NOMO-1 treated with dmso at 0.1 percent for 144 hours (cell line): Measurements from ENCODE around the gene CERT1.
A peak's percentile ranks its signal among the peaks of the same experiment; 100 is the strongest.
"Not testable (repeated sequence)": the region's sequence is repeated elsewhere in the genome, so short reads cannot be mapped to it uniquely, and the experiment has no call there.

Experiments used
- DNase-seq: peaks from one replicate; lab custom pipeline; 2025; ENCODE audit not compliant: unreplicated experiment; lab: John Stamatoyannopoulos, UW

Gene CERT1, protein sequence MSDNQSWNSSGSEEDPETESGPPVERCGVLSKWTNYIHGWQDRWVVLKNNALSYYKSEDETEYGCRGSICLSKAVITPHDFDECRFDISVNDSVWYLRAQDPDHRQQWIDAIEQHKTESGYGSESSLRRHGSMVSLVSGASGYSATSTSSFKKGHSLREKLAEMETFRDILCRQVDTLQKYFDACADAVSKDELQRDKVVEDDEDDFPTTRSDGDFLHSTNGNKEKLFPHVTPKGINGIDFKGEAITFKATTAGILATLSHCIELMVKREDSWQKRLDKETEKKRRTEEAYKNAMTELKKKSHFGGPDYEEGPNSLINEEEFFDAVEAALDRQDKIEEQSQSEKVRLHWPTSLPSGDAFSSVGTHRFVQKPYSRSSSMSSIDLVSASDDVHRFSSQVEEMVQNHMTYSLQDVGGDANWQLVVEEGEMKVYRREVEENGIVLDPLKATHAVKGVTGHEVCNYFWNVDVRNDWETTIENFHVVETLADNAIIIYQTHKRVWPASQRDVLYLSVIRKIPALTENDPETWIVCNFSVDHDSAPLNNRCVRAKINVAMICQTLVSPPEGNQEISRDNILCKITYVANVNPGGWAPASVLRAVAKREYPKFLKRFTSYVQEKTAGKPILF

DNA sequence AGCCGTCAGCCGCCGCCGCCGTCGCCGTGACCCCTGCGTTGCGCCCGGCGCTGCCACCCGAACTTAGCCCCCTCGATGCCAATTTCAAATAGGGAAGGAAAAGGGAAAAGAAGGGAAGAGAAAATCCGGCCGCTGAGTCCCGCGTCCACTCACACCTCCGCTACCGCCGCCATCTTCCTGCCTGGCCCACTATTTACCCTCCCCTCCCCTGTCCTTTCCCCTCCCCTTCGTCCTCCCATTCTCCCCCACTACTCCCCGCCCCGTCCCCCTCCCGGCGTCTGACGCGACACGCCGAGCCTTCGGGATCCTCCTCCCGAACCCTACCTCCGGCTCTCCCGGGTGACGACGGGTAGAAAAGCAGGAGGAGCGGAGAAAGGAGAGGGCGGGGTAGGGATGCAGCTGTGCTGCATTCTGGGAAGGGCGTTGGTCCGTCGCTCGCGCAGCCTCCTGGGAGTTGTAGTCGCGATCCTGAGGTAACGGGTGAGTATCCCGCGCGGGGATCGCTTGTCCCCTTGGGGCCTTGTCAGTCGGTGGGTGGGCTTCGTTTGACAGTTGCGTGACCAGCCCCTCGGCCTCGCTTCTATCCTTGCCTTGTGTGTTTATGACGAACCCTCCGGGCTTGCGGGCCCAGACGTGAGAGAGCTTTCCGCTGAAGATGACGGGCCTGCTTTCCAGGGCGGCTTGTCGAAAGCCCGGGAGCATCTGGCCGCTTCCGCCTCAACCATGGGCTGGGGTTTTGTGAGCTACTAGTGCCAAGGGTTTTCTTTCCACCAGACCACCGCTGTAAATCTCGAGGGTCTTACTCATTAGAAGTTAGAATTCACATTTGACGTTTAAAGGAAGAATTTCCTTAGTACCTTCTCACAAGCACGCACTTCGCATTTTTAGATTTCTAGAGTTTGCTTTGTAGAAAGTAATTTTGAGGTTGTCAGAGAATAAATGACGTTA lies at the start of gene CERT1, which contains the start of gene POLK:
Gene CERT1 (minus strand): TSS at position 195 of the 948 bp plus-strand sequence. CDS start 422 bp downstream, outside the sequence.
Gene POLK (plus strand): TSS at position 457 of the 948 bp plus-strand sequence.
- DNase-seq, result peak; percentile 97

DNA sequence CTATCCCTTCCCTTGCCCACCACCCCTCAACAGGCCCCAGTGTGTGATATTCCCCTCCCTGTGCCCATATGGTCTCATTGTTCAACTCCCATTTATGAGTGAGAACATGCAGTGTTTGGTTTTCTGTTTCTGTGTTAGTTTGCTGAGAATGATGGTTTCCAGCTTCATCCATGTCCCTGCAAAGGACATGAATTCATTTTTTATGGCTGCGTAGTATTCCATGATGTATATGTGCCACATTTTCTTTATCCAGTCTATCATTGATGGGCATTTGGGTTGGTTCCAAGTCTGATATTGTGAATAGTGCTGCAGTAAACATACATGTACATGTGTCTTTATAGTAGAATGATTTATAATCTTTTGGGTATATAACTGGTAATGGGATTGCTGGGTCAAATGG lies 49.2 kb upstream of the CERT1 start:
- DNase-seq, result not testable (repeated sequence)

DNA sequence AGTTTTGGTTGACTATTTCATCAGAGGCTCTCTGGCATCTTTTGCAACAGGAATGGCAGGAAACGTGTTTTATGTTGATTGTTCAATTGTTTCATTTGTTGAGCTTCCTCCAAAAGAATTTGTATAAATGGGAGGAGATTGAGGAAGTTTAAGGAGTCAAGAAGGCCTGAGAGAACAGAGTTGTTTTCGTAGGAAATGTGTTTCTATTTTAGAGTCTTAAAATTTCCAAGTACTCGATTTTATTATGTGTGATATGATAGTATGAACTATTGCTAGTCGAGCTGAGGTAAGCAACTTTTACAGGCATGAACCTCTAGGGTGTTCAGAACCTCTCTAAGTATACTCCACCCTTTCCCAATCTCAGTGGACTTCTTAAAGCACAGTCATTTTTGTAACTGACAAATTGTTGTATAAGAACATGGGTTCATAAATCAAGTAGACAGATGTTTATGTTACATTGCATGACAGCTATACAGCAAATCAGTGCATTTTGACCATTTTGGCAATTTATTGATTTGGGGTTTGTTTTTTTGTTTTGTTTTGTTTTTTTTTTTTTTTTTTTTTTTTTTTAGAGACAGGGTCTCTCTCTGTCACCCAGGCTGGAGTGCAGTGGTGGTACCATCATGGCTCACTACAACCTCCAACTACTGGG lies 47.7 kb upstream of the CERT1 start:
- DNase-seq, result peak; percentile 70

DNA sequence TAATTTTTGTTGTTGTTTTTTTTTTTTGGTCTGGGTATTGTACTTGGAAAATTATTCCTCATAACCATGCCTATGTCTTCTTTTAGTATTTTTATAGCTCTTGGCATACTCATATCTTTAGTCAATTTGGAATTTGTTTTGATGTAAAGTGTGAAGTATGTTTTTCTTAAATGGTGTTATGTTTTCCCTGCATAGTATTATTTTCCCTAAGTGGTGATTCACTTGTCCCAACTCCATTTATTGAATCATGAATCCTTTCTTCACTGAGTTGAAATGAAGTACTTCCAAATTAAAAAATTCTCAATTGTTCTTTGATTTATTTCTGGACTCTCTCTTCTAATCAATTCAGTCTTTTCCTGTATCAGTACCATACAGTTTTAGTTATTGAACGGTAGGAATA lies 46.8 kb upstream of the CERT1 start:
- no peak for DNase-seq

DNA sequence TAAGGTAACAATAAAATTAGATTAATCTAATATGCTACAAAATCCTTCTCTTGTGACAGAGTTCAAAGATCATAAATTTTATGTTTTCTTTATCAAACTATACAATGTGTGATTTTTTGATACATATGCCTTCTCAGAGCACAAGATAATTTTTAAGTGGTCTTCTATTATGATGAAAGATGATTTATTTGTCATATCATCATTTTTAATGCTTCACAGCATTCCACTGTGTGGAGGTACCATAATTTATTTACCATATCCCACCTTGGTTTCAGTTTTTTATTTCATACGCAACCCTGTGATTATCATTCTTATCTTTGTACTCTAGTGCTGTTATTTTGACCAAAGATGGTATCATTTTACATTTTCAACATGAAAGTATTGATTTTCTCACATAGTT lies 41.9 kb upstream of the CERT1 start:
- DNase-seq, result no peak

DNA sequence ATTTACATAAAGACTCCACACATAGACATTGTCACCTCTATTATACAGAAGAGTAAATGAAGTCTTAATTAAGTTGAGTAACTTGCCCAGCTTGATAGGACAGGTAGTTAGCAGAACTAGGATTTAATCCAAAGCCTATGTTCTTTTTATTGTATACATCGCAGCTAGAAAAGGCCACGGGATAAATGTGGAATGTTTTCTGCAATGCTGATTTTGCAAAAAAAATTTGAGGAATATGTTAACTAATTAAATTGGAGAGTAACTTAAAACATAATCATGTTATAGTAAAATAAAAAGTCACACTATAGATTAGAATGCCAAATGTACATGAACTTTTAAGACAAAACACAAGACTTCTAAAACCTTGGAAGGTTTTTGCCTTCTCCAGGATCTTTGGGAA lies 41.3 kb upstream of the CERT1 start:
- no peak for DNase-seq

DNA sequence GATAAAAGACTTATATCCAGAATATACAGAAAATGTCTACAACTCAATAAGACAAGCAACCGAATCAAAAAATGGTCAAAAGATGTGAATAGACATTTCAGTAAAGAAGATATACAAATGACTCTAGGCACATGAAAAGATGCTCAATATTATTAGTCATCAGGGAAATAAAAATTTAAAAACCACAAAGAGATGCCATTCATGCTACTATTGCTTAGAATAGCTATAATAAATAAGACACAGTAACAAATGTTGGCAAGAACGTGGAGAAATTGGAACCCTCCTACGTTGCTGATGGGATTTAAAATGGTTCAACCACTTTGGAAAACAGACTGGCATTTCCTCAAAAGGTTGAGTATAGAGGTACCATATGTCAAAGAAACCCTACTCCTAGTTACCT lies 40.0 kb upstream of the CERT1 start:
- DNase-seq, result no peak

DNA sequence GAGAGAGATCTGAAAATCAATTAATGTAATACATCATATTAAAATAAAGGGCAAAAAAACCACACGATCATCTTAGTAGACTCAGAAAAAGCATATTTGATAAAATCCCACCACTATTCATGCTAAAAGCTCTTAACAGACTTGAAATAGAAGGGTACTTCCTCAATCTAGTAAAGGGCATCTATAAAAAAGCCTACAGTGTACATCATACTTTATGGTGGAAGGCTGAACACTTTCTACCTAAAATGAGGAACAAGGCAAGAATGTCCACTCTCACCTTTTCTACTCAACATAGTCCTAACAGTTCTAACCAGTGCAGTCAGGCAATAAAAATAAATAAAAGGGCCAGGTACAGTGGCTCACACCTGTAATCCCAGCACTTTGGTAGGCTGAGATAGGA lies 39.2 kb upstream of the CERT1 start:
- no peak for DNase-seq

DNA sequence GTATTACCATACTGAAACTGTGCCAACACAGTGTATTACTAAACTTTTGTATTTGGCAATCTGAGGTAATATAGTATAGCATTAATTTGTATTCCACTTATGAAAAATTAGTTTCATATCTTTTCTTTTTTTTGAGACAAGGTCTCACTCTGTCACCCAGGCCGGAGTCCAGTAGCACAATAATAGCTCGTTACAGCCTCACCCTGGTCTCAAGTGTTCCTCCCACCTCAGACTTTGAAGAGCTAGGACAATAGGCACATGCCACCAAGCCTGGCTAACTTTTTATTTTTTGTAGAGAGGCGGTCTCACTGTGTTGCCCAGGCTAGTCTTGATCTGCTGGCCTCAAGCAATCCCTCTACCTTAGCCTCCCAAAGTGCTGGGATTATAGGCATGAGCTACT lies 36.4 kb upstream of the CERT1 start:
- no peak for DNase-seq

DNA sequence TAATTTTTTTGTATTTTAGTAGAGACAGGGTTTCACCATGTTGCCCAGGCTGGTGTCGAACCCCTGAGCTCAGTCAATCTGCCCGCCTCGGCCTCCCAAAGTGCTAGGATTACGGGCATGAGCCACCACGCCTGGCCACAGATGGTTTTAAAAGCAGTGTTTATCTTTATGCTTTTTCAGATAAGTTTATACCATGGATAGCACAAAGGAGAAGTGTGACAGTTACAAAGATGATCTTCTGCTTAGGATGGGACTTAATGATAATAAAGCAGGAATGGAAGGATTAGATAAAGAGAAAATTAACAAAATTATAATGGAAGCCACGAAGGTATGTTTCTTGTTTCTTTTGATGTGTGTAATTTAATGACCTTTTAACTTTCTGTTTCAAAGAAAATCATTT lies 35.4 kb upstream of the CERT1 start:
- no peak for DNase-seq

DNA sequence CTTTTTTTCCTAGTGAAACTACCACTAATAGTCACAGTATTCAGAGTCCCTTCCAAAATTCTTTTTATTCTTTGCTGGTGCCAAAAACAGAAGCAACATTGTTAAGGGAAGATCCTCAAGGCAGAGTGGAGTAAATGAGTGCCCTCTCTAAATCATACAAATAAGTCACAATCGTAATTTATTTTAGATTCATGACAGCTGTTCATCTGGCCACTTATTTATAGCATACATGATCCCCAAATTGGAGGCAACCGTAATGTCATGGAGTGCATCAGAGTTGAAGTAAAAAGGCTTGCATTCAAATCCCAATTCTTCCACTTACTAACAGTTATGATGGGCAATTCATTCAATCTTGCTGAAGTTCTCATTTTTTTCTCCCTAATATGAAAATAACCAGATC lies 33.7 kb upstream of the CERT1 start:
- DNase-seq, result no peak

DNA sequence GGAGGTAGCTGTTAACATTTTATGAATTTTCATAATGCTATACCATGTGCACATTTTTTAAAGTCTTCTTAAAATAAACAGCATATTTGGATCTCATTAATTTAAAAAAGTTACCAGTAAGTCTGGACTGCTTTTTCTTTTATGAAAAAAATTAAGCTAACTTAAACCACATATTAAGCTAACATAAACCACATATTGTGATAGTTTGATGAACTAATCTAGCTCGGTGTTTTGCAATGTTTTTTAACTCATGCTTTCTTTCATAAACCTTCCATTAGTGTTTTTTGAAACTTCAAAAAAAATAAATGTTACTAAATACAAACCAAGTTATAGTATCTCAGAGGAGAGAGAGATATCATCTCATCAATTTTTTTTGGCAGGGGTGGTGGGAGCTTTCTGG lies 26.8 kb upstream of the CERT1 start:
- no peak for DNase-seq

DNA sequence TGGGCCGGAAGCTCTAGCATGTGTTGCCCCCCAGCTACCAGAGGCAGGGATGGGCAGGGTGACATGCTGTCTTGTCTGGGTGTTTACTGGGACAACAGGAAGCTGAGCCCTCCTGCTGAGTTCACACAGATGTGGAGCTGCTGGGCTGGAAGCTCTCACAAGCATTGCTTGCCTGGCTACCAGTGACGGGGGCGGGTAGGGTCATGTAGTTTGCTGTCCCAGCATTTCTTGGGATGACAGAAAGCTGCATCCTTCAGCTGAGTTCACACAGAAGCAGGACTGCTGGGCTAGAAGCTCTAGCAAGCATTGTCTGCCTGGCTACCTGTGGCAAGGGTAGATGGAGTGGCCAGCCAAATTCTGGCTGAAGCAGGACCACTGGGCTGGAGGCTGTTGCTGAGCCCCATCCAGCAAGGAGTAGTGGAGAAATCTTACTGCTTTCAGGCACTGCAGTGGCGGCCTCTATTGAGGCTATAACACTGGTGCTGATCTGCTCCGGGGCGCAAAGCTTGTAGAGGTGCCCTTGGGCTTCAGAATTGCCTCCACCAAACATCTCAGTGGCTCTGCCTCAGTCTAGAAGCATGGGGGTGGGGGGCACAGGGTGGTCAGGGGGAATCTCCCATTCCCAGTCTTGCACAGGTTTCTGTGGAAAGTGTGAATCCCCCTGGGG lies 25.4 kb upstream of the CERT1 start:
- no peak for DNase-seq

DNA sequence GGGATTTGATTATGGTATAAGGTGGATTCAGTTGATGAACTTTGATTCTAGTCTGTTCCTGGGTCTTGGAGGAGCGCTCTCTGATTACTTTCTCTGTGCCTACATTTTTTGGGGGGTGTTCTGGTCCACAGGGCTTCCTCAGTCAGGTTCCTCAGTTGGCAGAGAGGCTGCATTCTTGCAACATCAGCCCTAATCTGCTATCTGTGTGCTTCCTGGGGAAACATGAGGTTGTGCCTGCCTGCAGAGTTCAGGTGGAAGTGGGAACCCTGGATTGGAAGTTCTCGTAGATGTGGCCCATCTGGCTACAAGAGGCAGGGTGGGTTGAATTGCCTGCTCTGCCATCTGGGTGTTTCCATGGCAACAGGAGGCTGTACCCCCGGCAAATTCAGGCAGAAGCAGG lies 24.7 kb upstream of the CERT1 start:
- no peak for DNase-seq

DNA sequence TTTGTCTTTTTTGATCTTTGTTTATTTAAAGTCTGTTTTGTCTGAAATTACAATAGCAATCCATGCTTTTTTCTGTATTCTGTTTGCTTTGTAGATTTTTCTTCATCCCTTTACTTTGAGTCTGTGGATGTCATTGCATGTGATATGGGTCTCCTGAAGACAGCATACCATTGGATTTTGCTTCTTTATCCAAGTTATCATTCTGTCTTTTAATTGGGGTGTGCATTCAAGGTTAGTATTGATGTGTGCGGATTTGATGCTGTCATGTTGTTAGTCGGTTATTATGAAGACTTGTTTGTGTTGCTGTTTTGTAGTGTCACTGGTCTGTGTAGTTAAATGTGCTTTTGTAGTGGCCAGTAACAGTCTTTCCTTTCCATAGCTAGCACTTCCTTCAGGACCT lies 23.3 kb upstream of the CERT1 start:
- DNase-seq, result no peak

DNA sequence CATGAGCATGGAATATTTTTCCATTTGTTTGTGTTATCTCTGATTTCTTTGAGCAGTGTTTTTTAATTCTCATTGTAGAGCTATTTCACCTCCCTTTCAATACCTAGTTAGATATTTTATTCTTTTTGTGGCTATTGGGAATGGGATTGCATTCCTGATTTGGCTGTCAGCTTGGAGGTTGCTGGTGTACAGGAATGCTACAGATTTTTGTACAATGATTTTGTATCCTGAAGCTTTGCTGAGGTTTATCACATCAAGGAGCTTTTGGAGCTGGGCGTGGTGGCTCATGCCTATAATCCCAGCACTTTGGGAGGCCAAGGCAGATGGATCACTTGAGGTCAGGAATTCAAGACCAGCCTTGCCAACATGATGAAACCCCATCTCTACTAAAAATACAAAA lies 22.3 kb upstream of the CERT1 start:
- not testable (repeated sequence) for DNase-seq

DNA sequence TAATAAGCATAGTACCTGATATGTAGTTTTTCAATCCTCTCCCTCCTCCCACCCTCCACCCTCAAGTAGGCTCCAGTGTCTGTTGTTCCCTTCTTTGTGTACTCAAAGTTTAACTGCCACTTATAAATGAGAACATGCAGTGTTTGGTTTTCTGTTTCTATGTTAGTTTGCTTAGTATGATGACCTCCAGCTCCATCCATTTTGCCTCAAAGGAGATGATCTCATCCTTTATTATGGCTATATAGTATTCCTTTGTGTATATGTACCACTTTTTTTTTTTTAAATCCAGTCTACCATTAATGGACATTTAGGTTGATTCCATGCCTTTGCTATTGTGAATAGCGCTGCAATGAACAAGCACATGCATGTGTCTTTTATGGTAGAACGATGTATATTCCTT lies 20.8 kb upstream of the CERT1 start:
- no peak for DNase-seq

DNA sequence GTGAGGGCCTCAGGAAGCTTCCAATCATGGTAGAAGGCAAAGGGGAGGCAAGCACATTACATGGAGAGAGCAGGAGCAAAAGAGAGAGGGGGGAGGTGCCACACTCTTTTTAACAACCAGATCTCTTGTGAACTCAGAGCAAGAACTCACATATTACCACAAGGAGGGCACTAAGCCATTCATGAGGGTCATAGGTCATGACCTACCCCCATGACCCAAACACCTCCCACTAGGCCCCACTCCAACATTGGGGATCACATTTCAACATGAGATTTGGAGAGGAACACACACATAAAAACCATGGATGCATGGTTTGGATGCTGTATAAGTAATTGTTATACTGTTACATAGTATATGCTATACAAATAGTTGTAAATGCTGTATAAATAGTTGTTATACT lies 17.8 kb upstream of the CERT1 start:
- no peak for DNase-seq

DNA sequence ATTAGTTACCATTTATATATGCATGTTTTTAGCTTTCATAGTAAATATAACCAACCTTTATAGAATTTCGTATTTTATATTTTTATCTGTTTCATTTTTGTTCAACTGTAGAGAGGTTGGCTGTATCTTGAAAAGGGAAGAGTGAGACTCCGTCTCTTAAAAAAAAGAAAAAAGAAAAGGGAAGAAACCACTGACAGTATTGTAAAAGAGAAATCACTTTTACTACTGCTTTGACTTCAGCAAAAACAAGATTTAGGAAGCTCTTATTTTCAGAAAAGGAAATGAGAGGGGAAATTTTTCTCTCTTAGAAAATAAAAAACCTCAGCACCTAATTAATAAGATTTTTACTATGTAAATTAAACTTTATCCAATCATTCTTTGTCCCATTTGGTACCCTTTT lies 14.6 kb upstream of the CERT1 start:
- DNase-seq, result no peak

DNA sequence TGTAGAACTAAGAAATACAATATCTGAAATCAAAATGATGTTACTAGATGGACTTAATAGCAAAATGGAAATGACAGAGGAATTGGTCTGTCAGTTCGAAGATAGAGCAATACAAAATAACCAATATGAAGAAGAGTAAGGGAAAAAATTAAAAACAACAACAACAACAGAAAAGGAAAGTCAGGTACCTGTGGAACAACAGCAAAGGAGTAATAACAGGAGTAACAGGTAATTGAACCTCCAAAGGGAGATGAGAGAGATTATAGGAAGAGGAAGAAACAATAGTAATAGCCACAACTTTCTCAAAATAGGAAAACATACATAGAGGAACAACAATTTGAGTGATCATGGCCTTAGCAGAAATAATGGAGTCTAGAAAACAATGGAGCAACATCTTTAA lies 13.9 kb upstream of the CERT1 start:
- no peak for DNase-seq

DNA sequence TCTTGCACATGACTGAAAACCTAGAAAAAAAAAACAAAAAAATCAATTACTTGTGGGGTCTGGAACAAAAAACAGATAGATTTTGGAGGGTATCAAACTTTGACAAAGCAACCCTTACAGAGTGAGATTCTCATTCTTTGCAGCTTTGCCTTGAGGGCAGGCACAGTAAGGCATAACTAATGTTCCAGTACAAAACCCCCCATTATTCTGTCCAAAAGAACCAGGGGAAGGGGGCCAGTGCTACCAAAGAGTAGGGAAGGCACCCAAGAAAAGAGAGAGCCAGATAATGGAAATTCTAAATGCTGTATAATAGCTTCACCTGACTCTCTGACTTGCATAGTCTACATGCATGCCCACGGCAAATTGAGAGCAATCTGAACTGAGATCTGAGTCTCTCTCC lies 13.2 kb upstream of the CERT1 start:
- no peak for DNase-seq
